CD14-positive monocyte (primary cell): ENCODE data around the gene BANP. TPM values are rescaled to one million over a fixed set of nuclear protein-coding genes. Genes with fewer than 3 reads are reported as not detected.
A peak's percentile ranks its signal among the peaks of the same experiment; 100 is the strongest.
"Not testable (repeated sequence)": the region's sequence is repeated elsewhere in the genome, so short reads cannot be mapped to it uniquely, and the experiment has no call there.

Experiments used
- DNase-seq, 3 donors: peaks; one replicate each; pipeline ENCODE4 v3.0.0-alpha.2; 2011 to 2022
- H2AFZ ChIP-seq: 2 replicates; pipeline ENCODE4 v1.6.0; 2012; ENCODE audit warnings: mild to moderate bottlenecking, low read depth, low read length, inconsistent platforms; ENCODE audit not compliant: insufficient read depth, poor library complexity, severe bottlenecking
- H3K27ac ChIP-seq, 2 donors: 1 replicate in 1 of 2; 2 replicates in 1 of 2; pipeline ENCODE4 v1.5.1; 2012 to 2013; ENCODE audit warnings: low read length in 2 of 2, control low read depth in 1 of 2, inconsistent platforms in 1 of 2, low read depth in 1 of 2, mild to moderate bottlenecking in 1 of 2
- H3K27me3 ChIP-seq, 2 donors: one replicate each; pipeline versions ENCODE4 v1.6.0 to v1.6.1; 2011 to 2013; ENCODE audit warnings: low read length in 2 of 2; ENCODE audit not compliant: control insufficient read depth in 2 of 2, insufficient read depth in 2 of 2
- H3K36me3 ChIP-seq, 2 donors: replicated peaks in 1 of 2; 1 replicate in 1 of 2; 2 replicates in 1 of 2; pipeline versions ENCODE4 v1.5.1 to v1.6.1; 2012 to 2013; ENCODE audit warnings: low read length in 2 of 2, control low read depth in 1 of 2, inconsistent platforms in 1 of 2, mild to moderate bottlenecking in 1 of 2; ENCODE audit not compliant: insufficient read depth in 2 of 2, control insufficient read depth in 1 of 2
- H3K4me1 ChIP-seq, 2 donors: 1 replicate in 1 of 2; 2 replicates in 1 of 2; pipeline versions ENCODE4 v1.5.1 to v1.6.1; 2012 to 2013; ENCODE audit warnings: low read length in 2 of 2, control low read depth in 1 of 2, inconsistent platforms in 1 of 2, mild to moderate bottlenecking in 1 of 2, moderate library complexity in 1 of 2; ENCODE audit not compliant: insufficient read depth in 2 of 2, control insufficient read depth in 1 of 2
- H3K4me2 ChIP-seq: replicated peaks from 2 replicates; pipeline ENCODE3; 2012; ENCODE audit warnings: low read length, moderate library complexity, mild to moderate bottlenecking; ENCODE audit not compliant: poor library complexity, severe bottlenecking; ENCODE audit errors: extremely low read depth
- H3K4me3 ChIP-seq, 3 experiments: fragments of 200-600 bp in 1 of 3; sonication (generic) in 1 of 3; replicated peaks in 1 of 3; 1 replicate in 2 of 3; 2 replicates in 1 of 3; pipeline ENCODE4 v1.5.1; 2011 to 2013; ENCODE audit warnings: low read length in 3 of 3, mild to moderate bottlenecking in 3 of 3, control low read depth in 2 of 3, low read depth in 2 of 3, inconsistent platforms in 1 of 3, moderate library complexity in 1 of 3
- H3K79me2 ChIP-seq: 2 replicates; pipeline ENCODE4 v1.6.0; 2012; ENCODE audit warnings: mild to moderate bottlenecking, control low read depth, inconsistent platforms, low read length, moderate library complexity; ENCODE audit not compliant: insufficient read depth
- H3K9ac ChIP-seq: 2 replicates; pipeline ENCODE4 v1.6.0; 2017; ENCODE audit warnings: low read length, mild to moderate bottlenecking; ENCODE audit not compliant: insufficient read depth, poor library complexity, severe bottlenecking
- H3K9me3 ChIP-seq, 2 donors: replicated peaks in 1 of 2; 1 replicate in 1 of 2; 2 replicates in 1 of 2; pipeline versions ENCODE4 v1.5.1 to v1.6.1; 2012 to 2013; ENCODE audit warnings: low read length in 2 of 2, control low read depth in 1 of 2; ENCODE audit not compliant: control insufficient read depth in 1 of 2, insufficient read depth in 1 of 2
- H4K20me1 ChIP-seq: 2 replicates; pipeline ENCODE4 v1.6.0; 2012; ENCODE audit warnings: mild to moderate bottlenecking, low read length, control low read depth, moderate library complexity; ENCODE audit not compliant: insufficient read depth
- H3K27ac Mint-ChIP-seq, 7 donors: one replicate each; pipeline ENCODE4 v1.8.0; 2020; ENCODE audit warnings: mild to moderate bottlenecking in 7 of 7, mixed read lengths in 7 of 7, moderate library complexity in 6 of 7, inconsistent platforms in 2 of 7
- H3K27me3 Mint-ChIP-seq, 3 donors: one replicate each; pipeline ENCODE4 v1.8.0; 2021 to 2022; ENCODE audit warnings: low read depth in 3 of 3, mild to moderate bottlenecking in 3 of 3, mixed read lengths in 3 of 3, moderate library complexity in 3 of 3, inconsistent platforms in 1 of 3
- H3K36me3 Mint-ChIP-seq, 2 donors: one replicate each; pipeline ENCODE4 v1.8.0; 2020; ENCODE audit warnings: mixed read lengths in 2 of 2, inconsistent platforms in 1 of 2, mild to moderate bottlenecking in 1 of 2
- H3K4me1 Mint-ChIP-seq: one replicate; pipeline ENCODE4 v1.8.0; 2020; ENCODE audit warnings: mild to moderate bottlenecking, mixed read lengths
- H3K4me3 Mint-ChIP-seq, 2 donors: one replicate each; pipeline ENCODE4 v1.8.0; 2020; ENCODE audit warnings: mild to moderate bottlenecking in 2 of 2, mixed read lengths in 2 of 2, moderate library complexity in 1 of 2
- H3K9me3 Mint-ChIP-seq, 7 donors: one replicate each; pipeline ENCODE4 v1.8.0; 2020 to 2022; ENCODE audit warnings: mixed read lengths in 7 of 7, mild to moderate bottlenecking in 6 of 7, moderate library complexity in 6 of 7, inconsistent platforms in 2 of 7
- WGBS: methylation state at CpG from one replicate; pipeline ENCODE4 v1.1.5; 2013; ENCODE audit warnings: missing lambda C conversion rate; ENCODE audit not compliant: insufficient coverage; 5-methylcytosine and 5-hydroxymethylcytosine counted together
- intact Hi-C, 2 donors: fragments of 100-400 bp; cut with micrococcal nuclease; formaldehyde crosslinking; loops; one replicate each; pipeline versions ENCODE4 v1.15.0 to v1.15.1; 2023
- polyA plus RNA-seq, 3 donors: library from polyadenylated mRNA; depleted of rRNA in 1 of 3; unstranded in 2 of 3; stranded (reverse) in 1 of 3; fragments of 300-500 nt in 2 of 3; fragments of >200 nt in 1 of 3; fragmentation: Illumina TruSeq in 2 of 3; gene quantifications; 1 replicate in 2 of 3; 2 replicates in 1 of 3; pipeline ENCODE4 v1.2.3, GENCODE V29; 2012 to 2021
- TF ChIP-seq, protein P1 (sequence below): fragments of 200-600 bp; IDR thresholded peaks from one replicate; pipeline ENCODE4 v1.8.0; 2022; ENCODE audit warnings: antibody characterized with exemption, mild to moderate bottlenecking

Gene BANP
- polyA plus RNA-seq, 3 donors: 10.1 to 40.9 (median 11.7) TPM

DNA sequence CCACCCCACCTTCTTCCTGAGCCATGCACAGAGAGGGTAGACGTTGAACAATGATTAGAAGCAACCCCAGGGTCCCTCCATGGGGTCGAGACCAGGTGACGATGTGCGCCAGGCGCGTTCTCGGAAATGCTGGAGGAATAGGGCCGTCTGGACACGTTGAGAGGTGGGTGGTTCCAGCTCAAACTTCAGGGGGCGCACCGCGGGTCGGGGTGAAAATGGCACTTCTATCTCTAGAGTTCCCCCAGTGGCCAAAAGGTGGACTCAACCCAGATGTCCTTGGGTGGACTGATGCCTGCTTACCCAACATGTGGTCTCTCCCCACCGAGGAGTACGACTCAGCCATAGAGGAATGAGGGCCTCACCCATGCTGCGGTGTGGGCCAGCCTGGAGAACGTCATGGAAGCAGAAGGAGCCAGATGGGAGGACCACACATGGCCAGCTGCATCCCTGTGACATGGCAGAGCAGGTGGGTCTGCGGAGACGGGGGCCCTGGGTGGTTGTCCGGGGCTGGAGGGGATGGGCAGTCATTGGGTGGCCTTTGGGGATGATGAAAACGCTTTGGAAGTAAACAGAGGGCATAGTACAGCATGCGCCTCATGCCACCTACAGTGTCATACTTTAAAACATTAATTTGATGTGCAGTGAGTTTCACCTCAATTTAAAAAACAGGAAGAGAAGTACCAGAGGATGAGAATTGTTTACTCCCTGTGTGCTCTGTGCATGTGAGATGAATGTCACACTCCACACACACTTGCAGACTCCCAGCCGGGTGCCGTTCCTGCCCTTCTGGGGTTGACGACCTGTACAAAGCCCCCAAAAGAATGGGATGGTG, 147.7 kb downstream of the BANP start:
- Mint-ChIP-seq H3K9me3 (peaks cover 8 to 43% (median 27%) of the 10 kb centered on the region in 7 donors), H3K27ac (peak overlapping the region in 1 of 7 donors; percentile 1), H3K4me3 (peak overlapping the region in 1 of 2 donors; percentile 8), H3K27me3 (peaks cover 24 to 44% (median 29%) of the 10 kb centered on the region in 3 donors)
- H3K4me1 Mint-ChIP-seq, H3K27ac ChIP-seq, H3K4me1 ChIP-seq, H3K36me3 ChIP-seq, H4K20me1 ChIP-seq, H3K9ac ChIP-seq, H3K36me3 Mint-ChIP-seq, DNase-seq, H3K4me2 ChIP-seq, intact Hi-C loops, H2AFZ ChIP-seq, H3K79me2 ChIP-seq, H3K4me3 ChIP-seq: not testable (repeated sequence)
- Histone ChIP-seq H3K9me3 (peaks cover 0 to 28% of the 10 kb centered on the region in 2 donors), H3K27me3 (peaks cover 0 to 13% of the 10 kb centered on the region in 2 donors)
- 83% methylated on average over 21 of the region's 25 CpGs for WGBS

DNA sequence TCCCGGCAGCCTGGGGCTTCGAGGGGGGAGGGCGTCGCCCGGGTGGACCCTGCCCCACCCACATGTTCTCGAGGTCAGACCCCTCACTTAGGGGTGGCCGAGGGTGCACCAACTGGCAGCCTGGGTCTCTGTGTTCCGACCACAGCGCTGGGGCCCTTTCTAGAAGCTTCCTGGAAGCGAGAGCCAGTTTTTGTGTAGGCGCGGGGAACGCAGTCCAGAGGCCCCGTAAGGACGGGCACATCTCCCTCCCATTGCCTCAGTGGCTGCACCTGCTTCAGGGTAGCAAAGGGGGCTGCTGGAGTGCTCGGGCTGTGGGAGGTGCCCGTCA, 148.3 kb downstream of the BANP start:
- Histone ChIP-seq H2AFZ (no peak overlapping the region), H4K20me1 (no peaks in the 10 kb centered on the region), H3K27ac (no peak overlapping the region), H3K4me1 (no peaks in the 10 kb centered on the region), H3K79me2 (no peaks in the 10 kb centered on the region), H3K9ac (no peak overlapping the region), H3K27me3 (peaks cover 0 to 13% of the 10 kb centered on the region in 2 donors), H3K36me3 (no peaks in the 10 kb centered on the region), H3K9me3 (peaks cover 0 to 28% of the 10 kb centered on the region in 2 donors), H3K4me2 (no peak overlapping the region), H3K4me3 (no peak overlapping the region)
- no peak for DNase-seq
- TF ChIP-seq, protein P1, sequence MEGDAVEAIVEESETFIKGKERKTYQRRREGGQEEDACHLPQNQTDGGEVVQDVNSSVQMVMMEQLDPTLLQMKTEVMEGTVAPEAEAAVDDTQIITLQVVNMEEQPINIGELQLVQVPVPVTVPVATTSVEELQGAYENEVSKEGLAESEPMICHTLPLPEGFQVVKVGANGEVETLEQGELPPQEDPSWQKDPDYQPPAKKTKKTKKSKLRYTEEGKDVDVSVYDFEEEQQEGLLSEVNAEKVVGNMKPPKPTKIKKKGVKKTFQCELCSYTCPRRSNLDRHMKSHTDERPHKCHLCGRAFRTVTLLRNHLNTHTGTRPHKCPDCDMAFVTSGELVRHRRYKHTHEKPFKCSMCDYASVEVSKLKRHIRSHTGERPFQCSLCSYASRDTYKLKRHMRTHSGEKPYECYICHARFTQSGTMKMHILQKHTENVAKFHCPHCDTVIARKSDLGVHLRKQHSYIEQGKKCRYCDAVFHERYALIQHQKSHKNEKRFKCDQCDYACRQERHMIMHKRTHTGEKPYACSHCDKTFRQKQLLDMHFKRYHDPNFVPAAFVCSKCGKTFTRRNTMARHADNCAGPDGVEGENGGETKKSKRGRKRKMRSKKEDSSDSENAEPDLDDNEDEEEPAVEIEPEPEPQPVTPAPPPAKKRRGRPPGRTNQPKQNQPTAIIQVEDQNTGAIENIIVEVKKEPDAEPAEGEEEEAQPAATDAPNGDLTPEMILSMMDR: no peak
- intact Hi-C loops: no loop called here
- H3K4me3 Mint-ChIP-seq: peak overlapping the region in 1 of 2 donors; percentile 24
- H3K9me3 Mint-ChIP-seq: peaks cover 8 to 41% (median 27%) of the 10 kb centered on the region in 7 donors
- H3K4me1 Mint-ChIP-seq: peaks cover 8% of the 10 kb centered on the region
- H3K27me3 Mint-ChIP-seq: peaks cover 26 to 45% (median 29%) of the 10 kb centered on the region in 3 donors
- H3K36me3 Mint-ChIP-seq: no peaks in the 10 kb centered on the region
- WGBS: 92% methylated on average over 17 of the region's 17 CpGs
- H3K27ac Mint-ChIP-seq: peak overlapping the region in 1 of 7 donors; percentile 16

DNA sequence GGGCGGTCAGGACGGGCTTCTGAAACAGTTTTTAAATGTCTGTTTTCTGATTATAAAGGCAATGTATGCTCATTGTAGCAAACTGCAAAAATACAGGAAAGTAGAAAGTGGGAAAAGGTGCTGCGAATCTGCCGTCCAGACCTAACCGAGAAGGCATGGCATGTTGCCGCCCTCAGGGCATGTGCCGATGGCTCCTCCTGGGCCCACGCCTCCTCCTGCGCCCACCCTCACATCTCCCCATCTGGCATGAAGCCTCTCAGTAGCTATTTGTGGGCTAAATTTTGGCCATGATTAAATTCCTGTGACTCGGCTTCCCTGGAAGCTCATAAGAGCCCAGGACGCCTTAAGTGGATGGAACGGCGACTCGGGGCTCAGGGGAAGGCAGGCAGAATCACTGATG, 148.7 kb downstream of the BANP start:
- DNase-seq, H3K4me3 Mint-ChIP-seq, H3K27ac Mint-ChIP-seq, H3K4me1 Mint-ChIP-seq, H3K4me2 ChIP-seq, H3K36me3 Mint-ChIP-seq, H3K9ac ChIP-seq, H3K4me1 ChIP-seq, intact Hi-C loops, H3K36me3 ChIP-seq, H3K4me3 ChIP-seq, H4K20me1 ChIP-seq, H2AFZ ChIP-seq, H3K79me2 ChIP-seq, H3K27ac ChIP-seq: not testable (repeated sequence)
- H3K27me3 Mint-ChIP-seq: peaks cover 28 to 47% (median 29%) of the 10 kb centered on the region in 3 donors
- peaks cover 0 to 28% of the 10 kb centered on the region in 2 donors for H3K9me3 ChIP-seq
- peaks cover 8 to 37% (median 27%) of the 10 kb centered on the region in 7 donors for H3K9me3 Mint-ChIP-seq
- H3K27me3 ChIP-seq: peaks cover 0 to 13% of the 10 kb centered on the region in 2 donors
- WGBS: 98% methylated on average over 7 of the region's 14 CpGs
